HepG2 (cell line): ENCODE data around the gene WWC2. TPM values are rescaled to one million over a fixed set of nuclear protein-coding genes. Genes with fewer than 3 reads are reported as not detected.

Experiments used
- ARID5B ChIP-seq: IDR thresholded peaks from 2 replicates; pipeline ENCODE4 v1.4.0; 2020; ENCODE audit warnings: mild to moderate bottlenecking, missing genetic modification reagents
- ATF4 ChIP-seq, 2 experiments: fragments of 450-650 bp in 1 of 2; sonication (generic) in 1 of 2; formaldehyde crosslinking; IDR thresholded peaks; 2 replicates each; pipeline versions ENCODE4 v1.5.0 to v1.8.0; 2020 to 2022; ENCODE audit warnings: mild to moderate bottlenecking in 1 of 2, missing genetic modification reagents in 1 of 2
- CAMTA2 ChIP-seq: sonication (generic); formaldehyde crosslinking; IDR thresholded peaks from 2 replicates; pipeline ENCODE4 v1.4.0; 2020; ENCODE audit warnings: mild to moderate bottlenecking, missing genetic modification reagents, borderline replicate concordance
- HMG20B ChIP-seq: conservative IDR thresholded peaks from 2 replicates; pipeline ENCODE4 v1.6.1; 2016; ENCODE audit warnings: missing genetic modification reagents, missing compliant biosample characterization
- MXD1 ChIP-seq: sonication (generic); formaldehyde crosslinking; IDR thresholded peaks from 2 replicates; pipeline ENCODE4 v1.4.0; 2020; ENCODE audit warnings: mild to moderate bottlenecking, missing genetic modification reagents
- NFRKB ChIP-seq: fragments of 450-650 bp; IDR thresholded peaks from 2 replicates; pipeline ENCODE4 v1.6.1; 2017
- ONECUT2 ChIP-seq: sonication (generic); formaldehyde crosslinking; IDR thresholded peaks from 2 replicates; pipeline ENCODE4 v1.4.0; 2020; ENCODE audit warnings: missing genetic modification reagents
- PATZ1 ChIP-seq: sonication (generic); formaldehyde crosslinking; IDR thresholded peaks from 2 replicates; pipeline ENCODE4 v1.4.0; 2020; ENCODE audit warnings: missing genetic modification reagents
- PBX2 ChIP-seq: IDR thresholded peaks from 2 replicates; pipeline ENCODE4 v1.6.1; 2016; ENCODE audit warnings: control low read depth
- PRDM4 ChIP-seq: sonication (generic); formaldehyde crosslinking; IDR thresholded peaks from 2 replicates; pipeline ENCODE4 v1.9.0; 2021; ENCODE audit warnings: missing genetic modification reagents, borderline replicate concordance
- SETDB1 ChIP-seq: sonication (generic); formaldehyde crosslinking; IDR thresholded peaks from 2 replicates; pipeline ENCODE4 v1.5.1; 2020; ENCODE audit warnings: missing genetic modification reagents, mild to moderate bottlenecking, borderline replicate concordance
- SP140L ChIP-seq: sonication (generic); formaldehyde crosslinking; IDR thresholded peaks from 2 replicates; pipeline ENCODE4 v1.4.0; 2020; ENCODE audit warnings: missing genetic modification reagents, borderline replicate concordance
- ZMYM3 ChIP-seq: sonication (generic); formaldehyde crosslinking; IDR thresholded peaks from 2 replicates; pipeline ENCODE4 v1.5.1; 2020; ENCODE audit warnings: mild to moderate bottlenecking, missing genetic modification reagents
- ZNF136 ChIP-seq: sonication (generic); formaldehyde crosslinking; IDR thresholded peaks from 2 replicates; pipeline ENCODE4 v1.8.1; 2022; ENCODE audit warnings: low read depth, mild to moderate bottlenecking, moderate library complexity, missing genetic modification reagents
- ZNF143 ChIP-seq: sonication (generic); formaldehyde crosslinking; IDR thresholded peaks from 2 replicates; pipeline ENCODE4 v1.4.0; 2020; ENCODE audit warnings: missing genetic modification reagents
- ZNF180 ChIP-seq: sonication (generic); formaldehyde crosslinking; IDR thresholded peaks from 2 replicates; pipeline ENCODE4 v1.4.0; 2020; ENCODE audit warnings: low read depth, missing genetic modification reagents, borderline replicate concordance
- ZNF30 ChIP-seq: sonication (generic); formaldehyde crosslinking; IDR thresholded peaks from 2 replicates; pipeline ENCODE4 v1.5.0; 2020; ENCODE audit warnings: mild to moderate bottlenecking, missing genetic modification reagents
- ZNF414 ChIP-seq: sonication (generic); formaldehyde crosslinking; IDR thresholded peaks from 2 replicates; pipeline ENCODE4 v1.5.0; 2020; ENCODE audit warnings: missing genetic modification reagents
- ZNF557 ChIP-seq: sonication (generic); formaldehyde crosslinking; IDR thresholded peaks from 2 replicates; pipeline ENCODE4 v1.4.0; 2020; ENCODE audit warnings: missing genetic modification reagents
- polyA plus RNA-seq, 8 experiments: library from polyadenylated mRNA; depleted of rRNA in 3 of 8; stranded (reverse) in 7 of 8; unstranded in 1 of 8; fragments of >200 nt; fragmentation: Illumina TruSeq in 4 of 8; extraction: Trizol in 4 of 8; gene quantifications; 2 replicates each; pipeline versions ENCODE4 v1.2.1 to v1.2.3, GENCODE V29; 2011 to 2016; ENCODE audit warnings: low read depth in 4 of 8, missing spikeins in 1 of 8, mixed read lengths in 1 of 8; ENCODE audit not compliant: insufficient read depth in 1 of 8
- total RNA-seq, 5 experiments: library from RNA; depleted of rRNA; stranded (reverse); fragments of >200 nt; fragmentation: Illumina TruSeq; extraction: Trizol; gene quantifications; 2 replicates each; pipeline ENCODE4 v1.2.3, GENCODE V29; 2016; ENCODE audit warnings: low read depth in 1 of 5

WWC2 gene
- total and polyA plus RNA-seq, 2 of the 13 experiments (the other 11 are each of a cell fraction or from before 2014, with no cell fraction given) = 40.0 to 50.1 TPM

- no peak for TF ChIP-seq ZNF30 (CRISPR knock-in tag)
- no peak for TF ChIP-seq SP140L
- no peak for TF ChIP-seq HMG20B (CRISPR knock-in tag)
- TF ChIP-seq MXD1 (CRISPR knock-in tag) = no peak
- no peak for TF ChIP-seq ZNF180
- no peak for TF ChIP-seq NFRKB
- TF ChIP-seq CAMTA2 (CRISPR knock-in tag) = no peak
- no peak for TF ChIP-seq SETDB1 (CRISPR knock-in tag)
- no peak for TF ChIP-seq PRDM4 (CRISPR knock-in tag)
- no peak for TF ChIP-seq ZNF414
- TF ChIP-seq ZNF136 (CRISPR knock-in tag) = no peak
- TF ChIP-seq ONECUT2 (CRISPR knock-in tag) = no peak
- TF ChIP-seq ZMYM3 (CRISPR knock-in tag) = no peak
- peak; percentile 70; the same call in 1 of the 2 replicates for TF ChIP-seq ARID5B (CRISPR knock-in tag)
- no peak for TF ChIP-seq PBX2 (CRISPR knock-in tag)
- TF ChIP-seq ZNF143 (CRISPR knock-in tag) = no peak
- TF ChIP-seq PATZ1 (CRISPR knock-in tag) = no peak
- TF ChIP-seq ATF4 (CRISPR knock-in tag; IDR thresholded peaks at IDR 0.05) = no peak
- no peak for TF ChIP-seq ZNF557
Measured at GRCh38 chr4:183241721-183242151, 142.7 kb downstream of the WWC2 start (continued).
